ENCODE results near the gene GEMIN4.
"Not testable (repeated sequence)": the region's sequence is repeated elsewhere in the genome, so short reads cannot be mapped to it uniquely, and the experiment has no call there.

Gene GEMIN4

DNA sequence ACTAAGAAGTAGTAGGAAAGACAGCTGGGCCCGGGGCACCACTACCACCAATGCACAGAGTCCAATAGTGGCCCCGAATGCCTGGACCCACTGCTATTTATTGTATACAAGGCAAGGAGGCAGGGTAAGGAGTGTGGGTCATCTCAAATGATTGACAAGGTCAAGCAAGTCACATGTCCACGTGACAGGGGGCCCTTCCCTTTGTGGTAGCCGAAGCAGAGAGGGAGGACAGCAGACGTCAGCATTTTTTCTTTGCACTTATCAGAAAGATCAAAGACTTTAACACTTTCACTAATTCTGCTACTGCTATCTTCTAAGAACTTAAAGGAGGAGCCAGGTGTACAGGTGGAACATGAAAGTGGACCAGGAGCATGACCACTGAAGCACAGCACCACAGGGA lies 43.9 kb downstream of the GEMIN4 start:
- Histone ChIP-seq H3K36me3 (ENCODE audit: control insufficient read depth in 5 of 5, insufficient read depth in 5 of 5, low read length in 5 of 5) (peaks cover 0 to 43% (median 23%) of the 10 kb centered on the region in 5 donors), H3K9me3 (ENCODE audit: control insufficient read depth in 5 of 5, low read length in 5 of 5) (no peaks in the 10 kb centered on the region), H3K27me3 (ENCODE audit: control insufficient read depth in 5 of 5, insufficient read depth in 4 of 5, low read length in 5 of 5) (no peaks in the 10 kb centered on the region), H3K27ac (ENCODE audit: low read depth, low read length) (no peak overlapping the region), H3K4me3 (ENCODE audit: low read depth in 1 of 5, low read length in 5 of 5) (no peak overlapping the region), H3K9ac (ENCODE audit: low read length in 5 of 5) (no peak overlapping the region), H3K4me1 (ENCODE audit: control insufficient read depth in 5 of 5, insufficient read depth in 5 of 5, low read length in 5 of 5) (peaks cover 0 to 6% (median 6%) of the 10 kb centered on the region in 5 donors)

DNA sequence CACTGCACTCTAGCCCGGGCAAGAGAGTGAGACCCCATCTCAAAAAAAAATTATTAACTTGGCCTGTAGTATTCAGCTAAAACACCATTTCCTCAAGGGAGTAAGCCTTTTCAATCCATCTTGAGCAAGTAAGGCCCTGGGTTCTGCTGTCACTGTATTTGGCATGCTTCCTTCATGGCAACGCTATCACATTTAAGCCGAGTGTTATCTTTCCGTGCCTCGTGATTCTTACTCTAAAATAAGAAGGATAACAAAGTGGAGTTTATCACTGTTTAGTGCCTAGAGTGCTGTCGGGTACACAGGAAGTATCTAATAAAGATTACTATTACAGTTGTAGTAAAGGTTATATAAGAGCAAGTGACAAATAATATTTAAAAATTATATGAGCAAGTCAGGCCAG lies 46.2 kb downstream of the GEMIN4 start:
- Histone ChIP-seq H3K27me3 (ENCODE audit: control insufficient read depth in 5 of 5, insufficient read depth in 4 of 5, low read length in 5 of 5) (no peaks in the 10 kb centered on the region), H3K9me3 (ENCODE audit: control insufficient read depth in 5 of 5, low read length in 5 of 5) (no peaks in the 10 kb centered on the region), H3K27ac (ENCODE audit: low read depth, low read length) (no peak overlapping the region), H3K4me3 (ENCODE audit: low read depth in 1 of 5, low read length in 5 of 5) (no peak overlapping the region), H3K36me3 (ENCODE audit: control insufficient read depth in 5 of 5, insufficient read depth in 5 of 5, low read length in 5 of 5) (peaks cover 0 to 56% (median 23%) of the 10 kb centered on the region in 5 donors), H3K4me1 (ENCODE audit: control insufficient read depth in 5 of 5, insufficient read depth in 5 of 5, low read length in 5 of 5) (no peaks in the 10 kb centered on the region), H3K9ac (ENCODE audit: low read length in 5 of 5) (no peak overlapping the region)

DNA sequence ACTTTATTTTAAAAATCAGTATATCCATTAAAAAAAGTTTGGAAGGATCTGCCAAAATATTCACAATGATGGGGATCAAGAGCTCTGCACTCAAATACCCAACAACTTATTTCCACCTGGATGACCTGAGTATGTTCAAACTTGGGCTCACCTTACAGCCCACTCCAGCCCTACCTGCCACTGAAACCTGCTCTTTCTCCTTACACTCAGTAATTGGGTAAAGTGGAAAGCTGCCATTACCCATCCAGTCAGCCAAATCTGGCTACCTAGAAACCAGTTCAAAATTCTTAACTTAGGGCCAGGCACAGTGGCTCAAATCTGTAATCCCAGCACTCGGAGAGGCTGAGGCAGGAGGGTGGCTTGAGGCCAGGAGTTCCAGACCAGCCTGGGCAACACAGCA lies 47.1 kb downstream of the GEMIN4 start:
- Histone ChIP-seq H3K27ac (ENCODE audit: low read depth, low read length) (no peak overlapping the region), H3K36me3 (ENCODE audit: control insufficient read depth in 5 of 5, insufficient read depth in 5 of 5, low read length in 5 of 5) (peaks cover 0 to 52% (median 20%) of the 10 kb centered on the region in 5 donors), H3K4me3 (ENCODE audit: low read depth in 1 of 5, low read length in 5 of 5) (no peak overlapping the region), H3K4me1 (ENCODE audit: control insufficient read depth in 5 of 5, insufficient read depth in 5 of 5, low read length in 5 of 5) (peaks cover 0 to 2% (median 0%) of the 10 kb centered on the region in 5 donors), H3K9ac (ENCODE audit: low read length in 5 of 5) (no peak overlapping the region), H3K9me3 (ENCODE audit: control insufficient read depth in 5 of 5, low read length in 5 of 5) (no peaks in the 10 kb centered on the region), H3K27me3 (ENCODE audit: control insufficient read depth in 5 of 5, insufficient read depth in 4 of 5, low read length in 5 of 5) (no peaks in the 10 kb centered on the region)

DNA sequence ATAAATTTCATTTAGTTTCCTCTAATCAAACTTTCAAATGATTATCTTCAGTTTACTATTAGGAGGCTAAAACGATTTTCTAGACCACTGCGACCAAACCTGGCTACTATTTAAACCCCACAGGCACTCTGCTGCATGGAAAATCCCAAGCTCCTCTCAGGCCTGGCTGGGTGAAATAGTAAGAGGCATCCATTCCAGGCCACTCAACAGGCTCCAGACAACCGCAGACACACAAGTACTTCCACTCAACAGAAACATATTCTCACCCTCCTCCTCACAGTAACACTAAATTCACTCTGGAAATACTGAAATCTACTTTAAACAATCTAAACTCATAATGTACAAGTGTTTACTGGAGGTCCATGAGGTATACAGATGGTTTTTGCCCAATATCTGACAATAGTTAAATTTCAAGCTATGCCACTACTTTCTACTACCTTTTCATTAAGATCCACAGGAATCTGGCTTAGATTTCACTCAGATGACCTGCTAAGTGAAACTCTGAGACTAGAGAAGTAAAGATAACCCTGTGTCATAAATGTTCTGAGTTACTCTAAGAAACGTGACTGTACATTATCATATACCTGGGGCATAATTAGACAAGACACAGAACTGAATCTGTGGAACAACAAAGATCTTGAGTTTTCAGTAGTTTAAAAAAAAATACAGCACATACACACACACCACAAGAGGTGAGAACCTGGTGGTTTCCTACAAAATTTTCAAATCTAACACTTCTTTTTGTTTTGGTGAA lies 47.8 kb downstream of the GEMIN4 start:
- H3K27me3 ChIP-seq (ENCODE audit: control insufficient read depth in 5 of 5, insufficient read depth in 4 of 5, low read length in 5 of 5) = no peaks in the 10 kb centered on the region
- H3K4me3 ChIP-seq (ENCODE audit: low read depth in 1 of 5, low read length in 5 of 5) = no peak overlapping the region
- peak overlapping the region in 1 of 5 donors; percentile 37 for H3K9ac ChIP-seq (ENCODE audit: low read length in 5 of 5)
- H3K4me1 ChIP-seq (ENCODE audit: control insufficient read depth in 5 of 5, insufficient read depth in 5 of 5, low read length in 5 of 5) = peaks cover 0 to 10% (median 7%) of the 10 kb centered on the region in 5 donors
- peaks cover 0 to 46% (median 15%) of the 10 kb centered on the region in 5 donors for H3K36me3 ChIP-seq (ENCODE audit: control insufficient read depth in 5 of 5, insufficient read depth in 5 of 5, low read length in 5 of 5)
- no peaks in the 10 kb centered on the region for H3K9me3 ChIP-seq (ENCODE audit: control insufficient read depth in 5 of 5, low read length in 5 of 5)
- H3K27ac ChIP-seq (ENCODE audit: low read depth, low read length) = no peak overlapping the region

DNA sequence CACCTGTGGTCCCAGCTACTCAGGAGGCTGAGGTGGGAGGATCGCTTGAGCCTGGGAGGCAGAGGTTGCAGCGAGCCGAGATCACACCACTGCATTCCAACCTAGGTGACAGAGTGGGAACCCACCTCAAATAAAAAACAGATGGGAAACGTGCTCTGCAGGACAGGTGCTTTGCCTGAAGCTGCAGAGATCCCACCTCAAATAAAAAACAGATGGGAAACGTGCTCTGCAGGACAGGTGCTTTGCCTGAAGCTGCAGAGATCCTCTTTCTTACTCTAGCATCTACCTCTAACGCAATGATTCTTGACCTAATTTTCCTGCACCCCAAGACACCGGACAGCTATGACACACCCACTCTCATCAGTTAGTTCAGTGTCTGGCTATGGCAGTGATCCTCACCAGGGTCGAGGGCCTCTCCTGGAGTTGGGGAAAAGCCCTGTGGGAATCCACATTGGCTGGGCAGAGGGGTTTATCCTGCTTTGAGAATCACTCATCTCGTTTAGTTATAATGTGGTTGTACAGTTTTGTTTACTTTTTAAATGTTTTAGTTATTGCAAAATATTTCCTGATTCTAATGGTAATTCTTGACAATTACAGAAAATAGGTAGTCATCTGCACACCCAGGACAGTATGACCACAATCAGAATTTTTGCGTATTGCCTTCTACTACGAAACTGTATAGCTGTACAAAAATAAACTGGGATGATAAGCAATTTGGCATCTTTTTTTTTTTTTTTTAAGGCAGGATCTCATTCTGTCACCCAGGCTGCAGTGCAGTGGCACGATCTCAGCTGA lies 48.8 kb downstream of the GEMIN4 start:
- Histone ChIP-seq H3K27me3 (ENCODE audit: control insufficient read depth in 5 of 5, insufficient read depth in 4 of 5, low read length in 5 of 5) (no peaks in the 10 kb centered on the region), H3K4me3 (ENCODE audit: low read depth in 1 of 5, low read length in 5 of 5) (no peak overlapping the region), H3K9me3 (ENCODE audit: control insufficient read depth in 5 of 5, low read length in 5 of 5) (no peaks in the 10 kb centered on the region), H3K9ac (ENCODE audit: low read length in 5 of 5) (no peak overlapping the region), H3K4me1 (ENCODE audit: control insufficient read depth in 5 of 5, insufficient read depth in 5 of 5, low read length in 5 of 5) (peaks cover 0 to 11% (median 9%) of the 10 kb centered on the region in 5 donors), H3K27ac (ENCODE audit: low read depth, low read length) (no peak overlapping the region), H3K36me3 (ENCODE audit: control insufficient read depth in 5 of 5, insufficient read depth in 5 of 5, low read length in 5 of 5) (peaks cover 0 to 36% (median 6%) of the 10 kb centered on the region in 5 donors)

DNA sequence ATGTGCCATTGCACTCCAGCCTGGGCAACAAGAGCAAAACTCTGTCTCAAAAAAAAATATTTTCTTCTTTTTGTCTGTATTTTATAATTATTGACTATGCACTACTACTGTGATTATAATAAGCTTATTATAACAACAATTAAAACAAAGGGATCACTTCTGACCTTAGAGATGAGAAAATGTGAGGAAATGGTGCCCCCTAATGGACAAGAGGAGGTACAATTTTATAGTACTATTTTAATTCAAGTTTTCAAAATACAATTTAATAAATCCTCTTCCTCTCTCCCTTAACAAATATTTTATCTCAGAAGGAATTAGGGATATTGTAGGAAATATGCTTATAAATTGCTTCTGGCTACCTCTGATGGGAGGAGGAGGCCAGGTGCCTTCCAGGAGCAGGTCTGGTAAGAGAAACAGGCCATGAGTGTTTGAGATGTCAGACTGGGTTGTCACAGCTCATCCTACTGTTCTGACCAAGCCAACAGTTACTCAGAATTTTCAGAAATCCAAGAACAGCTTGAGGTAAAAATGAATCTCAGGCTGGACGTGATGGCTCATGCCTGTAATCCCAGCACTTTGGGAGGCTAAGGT lies 51.5 kb downstream of the GEMIN4 start:
- Histone ChIP-seq H3K4me1 (ENCODE audit: control insufficient read depth in 5 of 5, insufficient read depth in 5 of 5, low read length in 5 of 5) (peaks cover 0 to 16% (median 9%) of the 10 kb centered on the region in 5 donors), H3K27ac (ENCODE audit: low read depth, low read length) (no peak overlapping the region), H3K4me3 (ENCODE audit: low read depth in 1 of 5, low read length in 5 of 5) (no peak overlapping the region), H3K27me3 (ENCODE audit: control insufficient read depth in 5 of 5, insufficient read depth in 4 of 5, low read length in 5 of 5) (no peaks in the 10 kb centered on the region), H3K9ac (ENCODE audit: low read length in 5 of 5) (no peak overlapping the region), H3K9me3 (ENCODE audit: control insufficient read depth in 5 of 5, low read length in 5 of 5) (no peaks in the 10 kb centered on the region), H3K36me3 (ENCODE audit: control insufficient read depth in 5 of 5, insufficient read depth in 5 of 5, low read length in 5 of 5) (peaks cover 5 to 39% (median 23%) of the 10 kb centered on the region in 5 donors)

DNA sequence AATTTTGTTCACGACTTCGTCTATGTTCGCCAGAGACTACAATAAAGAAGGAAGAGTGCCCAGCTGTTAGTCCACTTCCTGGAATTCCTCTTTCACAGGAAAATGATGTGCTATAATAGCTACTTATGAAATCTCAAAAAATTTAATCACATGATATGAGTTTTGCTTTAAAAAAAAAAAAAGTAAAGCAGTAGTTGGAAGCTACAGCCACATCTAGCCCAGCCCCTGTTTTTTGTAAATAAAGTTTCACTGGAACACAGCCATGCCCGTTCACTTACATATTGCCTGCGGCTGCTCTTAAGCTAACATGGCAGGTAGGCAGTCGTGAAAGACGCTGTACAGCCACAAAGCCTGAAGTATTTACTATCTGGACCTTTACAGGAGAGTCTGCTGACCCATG lies 52.7 kb downstream of the GEMIN4 start:
- Histone ChIP-seq H3K9ac (ENCODE audit: low read length in 5 of 5) (peak overlapping the region in 3 of 5 donors; percentile 10 to 26 (median 16)), H3K27me3 (ENCODE audit: control insufficient read depth in 5 of 5, insufficient read depth in 4 of 5, low read length in 5 of 5) (no peaks in the 10 kb centered on the region), H3K9me3 (ENCODE audit: control insufficient read depth in 5 of 5, low read length in 5 of 5) (no peaks in the 10 kb centered on the region), H3K4me1 (ENCODE audit: control insufficient read depth in 5 of 5, insufficient read depth in 5 of 5, low read length in 5 of 5) (peaks cover 0 to 16% (median 9%) of the 10 kb centered on the region in 5 donors), H3K4me3 (ENCODE audit: low read depth in 1 of 5, low read length in 5 of 5) (peak overlapping the region in 1 of 5 donors; percentile 47), H3K27ac (ENCODE audit: low read depth, low read length) (peak overlapping the region; percentile 18), H3K36me3 (ENCODE audit: control insufficient read depth in 5 of 5, insufficient read depth in 5 of 5, low read length in 5 of 5) (peaks cover 10 to 49% (median 34%) of the 10 kb centered on the region in 5 donors)

DNA sequence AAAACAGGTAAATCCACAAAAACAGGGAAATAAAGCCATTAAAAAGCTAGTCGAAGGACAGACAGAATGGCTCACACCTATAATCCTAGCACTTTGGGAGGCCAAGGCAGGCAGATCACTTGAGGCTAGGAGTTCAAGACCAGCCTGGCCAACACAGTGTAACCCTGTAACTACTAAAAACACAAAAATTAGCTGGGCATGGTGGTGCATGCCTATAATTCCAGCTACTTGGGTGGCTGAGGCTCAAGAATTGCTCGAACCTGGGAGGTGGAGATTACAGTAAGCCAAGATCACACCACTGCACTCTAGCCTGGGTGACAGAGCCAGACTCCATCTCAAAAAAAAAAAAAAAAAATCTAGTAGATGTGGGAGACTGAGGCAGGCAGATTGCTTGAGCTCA lies 54.0 kb downstream of the GEMIN4 start:
- H3K9ac ChIP-seq (ENCODE audit: low read length in 5 of 5); H3K4me3 ChIP-seq (ENCODE audit: low read depth in 1 of 5, low read length in 5 of 5); H3K27ac ChIP-seq (ENCODE audit: low read depth, low read length); H3K27me3 ChIP-seq (ENCODE audit: control insufficient read depth in 5 of 5, insufficient read depth in 4 of 5, low read length in 5 of 5); H3K9me3 ChIP-seq (ENCODE audit: control insufficient read depth in 5 of 5, low read length in 5 of 5): not testable (repeated sequence)
- peaks cover 18 to 59% (median 40%) of the 10 kb centered on the region in 5 donors for H3K36me3 ChIP-seq (ENCODE audit: control insufficient read depth in 5 of 5, insufficient read depth in 5 of 5, low read length in 5 of 5)
- peaks cover 0 to 16% (median 9%) of the 10 kb centered on the region in 5 donors for H3K4me1 ChIP-seq (ENCODE audit: control insufficient read depth in 5 of 5, insufficient read depth in 5 of 5, low read length in 5 of 5)

DNA sequence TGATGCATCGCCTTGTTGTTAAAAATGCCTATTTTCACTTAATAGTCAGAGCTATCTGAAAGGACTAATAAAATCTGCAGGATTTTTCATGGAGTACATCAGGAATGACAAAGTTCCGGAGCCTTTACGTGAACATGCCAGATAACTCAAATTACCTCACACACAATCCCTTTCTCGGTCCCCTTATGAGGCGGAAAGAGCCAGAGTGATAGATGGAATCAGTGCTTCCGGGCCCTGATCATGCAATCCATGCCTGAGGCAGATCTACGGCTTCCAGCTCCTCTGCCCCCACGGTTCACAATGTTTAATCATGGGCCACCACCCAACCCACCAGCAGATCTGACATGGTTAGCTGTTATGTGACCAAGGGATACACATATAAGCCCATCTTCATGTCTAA lies 54.4 kb downstream of the GEMIN4 start:
- peak overlapping the region in 1 of 5 donors; percentile 11 for H3K9ac ChIP-seq (ENCODE audit: low read length in 5 of 5)
- no peaks in the 10 kb centered on the region for H3K27me3 ChIP-seq (ENCODE audit: control insufficient read depth in 5 of 5, insufficient read depth in 4 of 5, low read length in 5 of 5)
- no peaks in the 10 kb centered on the region for H3K9me3 ChIP-seq (ENCODE audit: control insufficient read depth in 5 of 5, low read length in 5 of 5)
- H3K4me1 ChIP-seq (ENCODE audit: control insufficient read depth in 5 of 5, insufficient read depth in 5 of 5, low read length in 5 of 5) = peaks cover 0 to 16% (median 9%) of the 10 kb centered on the region in 5 donors
- no peak overlapping the region for H3K27ac ChIP-seq (ENCODE audit: low read depth, low read length)
- no peak overlapping the region for H3K4me3 ChIP-seq (ENCODE audit: low read depth in 1 of 5, low read length in 5 of 5)
- peaks cover 18 to 57% (median 40%) of the 10 kb centered on the region in 5 donors for H3K36me3 ChIP-seq (ENCODE audit: control insufficient read depth in 5 of 5, insufficient read depth in 5 of 5, low read length in 5 of 5)

Measured in subcutaneous abdominal adipose tissue (tissue), 5 donors.